Activated T-cell treated with anti-CD3 and anti-CD28 coated beads for 48 hours (primary cell): Measurements from ENCODE around the gene HES3.

ENCODE experiments used
- DNase-seq: peaks from one replicate; pipeline ENCODE4 v3.0.0-alpha.2; 2020; ENCODE audit warnings: low read depth

The HES3 gene

GRCh38 chr1:6281511-6282402, 37.8 kb downstream of the HES3 start:
- DNase-seq = no peak

GRCh38 chr1:6282577-6283270, 38.7 kb downstream of the HES3 start:
- no peak for DNase-seq

- no peak for DNase-seq
Measured at GRCh38 chr1:6285336-6285735, 41.4 kb downstream of the HES3 start.

- no peak for DNase-seq
Measured at GRCh38 chr1:6286266-6286665, 42.3 kb downstream of the HES3 start.

- no peak for DNase-seq
Measured at GRCh38 chr1:6287029-6287428, 43.0 kb downstream of the HES3 start.

GRCh38 chr1:6287431-6287886, 43.5 kb downstream of the HES3 start:
- no peak for DNase-seq

- no peak for DNase-seq
Measured at GRCh38 chr1:6288026-6288425, 44.0 kb downstream of the HES3 start.

- no peak for DNase-seq
Measured at GRCh38 chr1:6288665-6289064, 44.7 kb downstream of the HES3 start.

- no peak for DNase-seq
Measured at GRCh38 chr1:6292102-6292501, 48.1 kb downstream of the HES3 start.

GRCh38 chr1:6294080-6294889, 50.3 kb downstream of the HES3 start:
- no peak for DNase-seq

GRCh38 chr1:6294890-6295556, 51.0 kb downstream of the HES3 start:
- DNase-seq = no peak
